Aorta (tissue), 5 donors: Measurements from ENCODE around the gene SLC24A3. TPM values are rescaled to one million over a fixed set of nuclear protein-coding genes. Genes with fewer than 3 reads are reported as not detected.
A peak's percentile ranks its signal among the peaks of the same experiment; 100 is the strongest.

Experiments
- ATAC-seq: fragments of 200-7000 bp; cut with Tn5 transposase; one replicate; pipeline ENCODE4 v1.9.1; 2022; ENCODE audit warnings: moderate library complexity; ENCODE audit not compliant: low FRiP score
- DNase-seq, 2 donors: peaks; one replicate each; pipeline ENCODE4 v3.0.0-alpha.2; 2020
- H3K27ac ChIP-seq, 2 donors: one replicate each; pipeline ENCODE4 v1.5.1; 2013; ENCODE audit warnings: low read length in 2 of 2, mild to moderate bottlenecking in 2 of 2, moderate library complexity in 2 of 2, control low read depth in 1 of 2, inconsistent platforms in 1 of 2, low read depth in 1 of 2
- H3K27me3 ChIP-seq, 2 donors: one replicate each; pipeline ENCODE4 v1.6.1; 2013; ENCODE audit warnings: control low read depth in 1 of 2, low read length in 1 of 2, mild to moderate bottlenecking in 1 of 2, moderate library complexity in 1 of 2; ENCODE audit not compliant: insufficient read depth in 2 of 2, control insufficient read depth in 1 of 2
- H3K36me3 ChIP-seq, 2 donors: one replicate each; pipeline ENCODE4 v1.6.1; 2013; ENCODE audit warnings: control low read depth in 1 of 2, low read length in 1 of 2, mild to moderate bottlenecking in 1 of 2; ENCODE audit not compliant: insufficient read depth in 2 of 2, control insufficient read depth in 1 of 2
- H3K4me1 ChIP-seq, 2 donors: one replicate each; pipeline ENCODE4 v1.6.1; 2013; ENCODE audit warnings: low read length in 2 of 2, control low read depth in 1 of 2, mild to moderate bottlenecking in 1 of 2, moderate library complexity in 1 of 2; ENCODE audit not compliant: insufficient read depth in 2 of 2, control insufficient read depth in 1 of 2
- H3K4me3 ChIP-seq, 2 donors: one replicate each; pipeline ENCODE4 v1.5.1; 2013; ENCODE audit warnings: low read length in 2 of 2, control low read depth in 1 of 2, mild to moderate bottlenecking in 1 of 2
- H3K9me3 ChIP-seq: one replicate; pipeline ENCODE4 v1.6.1; 2013; ENCODE audit warnings: mild to moderate bottlenecking, low read length; ENCODE audit not compliant: control insufficient read depth
- WGBS, 2 donors: extraction: QIAGEN DNeasy Blood & Tissue Kit; methylation state at CpG; one replicate each; pipeline ENCODE4 v1.1.7; 2013; 5-methylcytosine and 5-hydroxymethylcytosine counted together
- intact Hi-C, 2 donors: fragments of 100-400 bp; cut with DNase I; formaldehyde crosslinking; loops; one replicate each; pipeline versions ENCODE4 v1.14.2 to v1.15.0; 2022
- polyA plus RNA-seq, 2 donors: library from polyadenylated mRNA; stranded (reverse); fragments of 200-250 nt; gene quantifications; one replicate each; pipeline ENCODE4 v1.2.3, GENCODE V29; 2013
- total RNA-seq, 2 donors: library from RNA; stranded (reverse); fragmentation: NEBNext Ultra II Directional; extraction: Animal tissue kit (Norgen Biotek cat#: 25700); gene quantifications; one replicate each; pipeline ENCODE4 v1.2.1, GENCODE V29; 2021
- donor health status: healthy with polysubstance abuse.
- donor health status: Bipolar disorder and iron deficiency.
- donor health status: DM: no; HTN: no; CAD: no.
- donor health status: DM: no; HTN: no; CAD: no.
- donor health status: DM: yes; HTN: yes; CAD: no.

SLC24A3 gene
- total and polyA plus RNA-seq, 4 donors = 8.8 to 24.9 (median 19.1) TPM

- WGBS, 2 donors = 38 to 42% methylated on average over 9 of the region's 9 CpGs
- no peaks in the 10 kb centered on the region for H3K27me3 ChIP-seq
- H3K36me3 ChIP-seq = no peaks in the 10 kb centered on the region
- no peak overlapping the region for H3K4me3 ChIP-seq
- peak overlapping the region in 1 of 2 donors; percentile 19 for H3K27ac ChIP-seq
- DNase-seq (no peak), ATAC-seq (no peak)
- no peaks in the 10 kb centered on the region for H3K9me3 ChIP-seq
- H3K4me1 ChIP-seq = peaks cover 0 to 4% of the 10 kb centered on the region in 2 donors
- intact Hi-C loops = loop anchor here (2.0 to 10.0 kb wide), 5 partner anchors 74 to 374 kb away; no protein-coding TSS in a partner anchor
Measured at GRCh38 chr20:19210391-19211155, 1.9 kb upstream of the SLC24A3 start.

- ATAC-seq (no peak), DNase-seq (no peak)
- Histone ChIP-seq H3K4me3 (no peak overlapping the region), H3K4me1 (peaks cover 0 to 4% of the 10 kb centered on the region in 2 donors), H3K9me3 (no peaks in the 10 kb centered on the region), H3K36me3 (no peaks in the 10 kb centered on the region), H3K27ac (no peak overlapping the region), H3K27me3 (no peaks in the 10 kb centered on the region)
- WGBS, 2 donors = 64 to 66% methylated on average over 5 of the region's 5 CpGs
- intact Hi-C loops = loop anchor here (2.0 to 10.0 kb wide), 5 partner anchors 74 to 374 kb away; no protein-coding TSS in a partner anchor
Measured at GRCh38 chr20:19211252-19211651, 1.2 kb upstream of the SLC24A3 start.

DNA sequence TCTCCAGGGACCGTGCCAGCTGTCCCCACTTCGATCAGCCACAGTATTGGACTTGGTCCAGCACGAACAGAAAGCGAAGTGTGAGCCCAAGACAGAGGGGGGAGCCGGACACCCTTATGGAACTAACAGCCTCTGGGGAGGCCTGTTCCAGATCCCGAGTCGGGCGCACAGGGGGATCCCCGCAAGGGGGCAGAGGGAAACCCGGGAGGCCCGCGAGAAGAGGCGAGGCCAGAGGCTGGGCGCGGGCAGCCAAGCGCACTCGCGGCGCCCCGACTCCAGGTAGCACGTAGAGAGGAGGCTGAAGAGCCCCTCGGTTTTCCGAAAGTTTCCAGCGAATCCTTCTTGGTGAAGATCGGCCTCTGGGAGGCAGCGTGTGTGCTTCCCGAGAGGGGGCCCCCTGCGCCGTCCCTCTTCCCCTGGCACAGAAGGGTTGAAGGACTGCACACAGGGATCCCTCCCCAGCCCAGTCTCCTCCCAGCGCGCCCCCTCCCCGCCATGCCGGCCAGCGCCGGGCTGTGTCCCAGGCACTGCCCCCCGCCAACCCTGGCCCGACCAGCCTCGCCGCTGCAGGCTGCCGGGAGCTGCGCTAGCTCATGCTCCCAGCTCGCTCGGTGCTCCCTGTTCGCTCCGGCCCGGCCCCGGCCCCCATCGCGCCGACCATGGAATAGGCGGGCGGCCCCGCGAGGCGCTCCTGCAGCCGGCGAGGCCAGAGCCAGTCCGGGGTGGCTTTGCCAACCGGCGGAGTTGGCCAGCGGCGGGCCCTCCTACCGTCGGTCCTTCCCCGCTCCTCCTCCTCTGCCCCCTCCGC lies 577 bp upstream of the SLC24A3 start:
- Histone ChIP-seq H3K36me3 (no peaks in the 10 kb centered on the region), H3K9me3 (no peaks in the 10 kb centered on the region), H3K27ac (no peak overlapping the region), H3K27me3 (no peaks in the 10 kb centered on the region), H3K4me1 (peaks cover 0 to 4% of the 10 kb centered on the region in 2 donors), H3K4me3 (peak overlapping the region; percentile 72 to 97)
- WGBS, 2 donors = 0 to 1% methylated on average over 62 to 66 of the region's 66 CpGs
- intact Hi-C loops = loop anchor here (2.0 to 10.0 kb wide), 5 partner anchors 73 to 373 kb away; no protein-coding TSS in a partner anchor
- peak; percentile 58 for ATAC-seq
- peak; percentile 66 to 84 for DNase-seq

DNA sequence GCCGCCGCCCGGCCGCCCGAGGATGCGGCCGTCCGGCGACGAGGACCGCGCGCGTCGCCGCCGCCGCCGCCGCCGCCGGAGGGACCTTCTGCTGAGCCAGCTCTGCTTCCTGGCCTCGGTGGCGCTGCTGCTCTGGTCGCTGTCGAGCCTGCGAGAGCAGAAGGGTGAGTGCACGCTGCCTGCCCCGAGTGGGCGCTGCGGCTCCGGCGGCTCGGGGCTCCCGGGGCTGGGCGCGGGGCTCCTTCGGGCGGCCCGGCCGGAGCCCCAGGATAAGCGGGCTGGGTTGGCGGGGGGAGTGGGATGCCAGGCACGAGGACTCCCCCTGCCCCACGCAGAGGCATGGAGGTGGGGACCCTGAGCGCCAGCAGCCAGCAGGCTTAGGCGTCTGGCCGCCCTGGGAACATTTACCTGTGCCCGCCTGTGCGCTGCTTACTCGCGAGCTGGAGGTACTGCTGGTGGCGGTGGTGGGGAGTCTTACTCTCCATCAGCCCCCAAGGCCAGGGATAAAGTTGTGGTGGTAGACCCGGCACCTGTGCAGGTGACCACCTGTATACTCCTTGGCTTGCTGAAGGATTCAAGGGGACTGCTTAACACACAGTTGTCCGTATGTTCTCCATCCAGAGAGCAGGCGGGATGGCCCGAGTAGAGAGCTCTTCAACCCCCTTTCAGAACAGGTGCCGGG lies 520 bp downstream of the SLC24A3 start:
- DNase-seq = peak; percentile 84 to 92
- intact Hi-C loops = loop anchor here (5.0 to 10.0 kb wide), 3 partner anchors 72 to 284 kb away; no protein-coding TSS in a partner anchor

DNA sequence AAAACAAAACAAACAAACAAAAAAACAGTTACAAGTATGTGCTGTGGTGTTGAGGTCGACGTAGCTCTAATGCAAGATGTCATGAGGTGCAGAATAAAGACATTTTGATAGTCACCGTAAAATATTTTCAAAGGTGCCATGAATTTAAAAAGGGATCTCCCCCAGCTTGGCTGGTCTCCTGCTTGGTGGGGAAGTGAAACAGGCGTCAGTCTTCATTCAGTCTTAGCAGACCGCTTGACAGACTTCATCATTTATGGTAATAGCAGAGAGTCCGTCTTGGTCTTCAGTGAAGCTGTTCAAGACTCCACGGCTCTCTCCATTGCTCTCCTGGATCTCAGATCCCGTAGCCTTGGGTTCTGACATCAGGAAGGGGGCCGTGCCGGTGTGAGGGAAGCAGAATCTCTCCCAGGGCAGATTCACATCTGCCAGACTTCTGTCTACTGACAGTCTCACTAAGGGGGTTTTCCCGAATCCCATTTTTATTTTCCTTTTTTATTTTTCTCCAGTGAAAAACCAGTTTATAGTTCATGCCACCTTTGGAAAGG lies 1.6 kb downstream of the SLC24A3 start:
- ATAC-seq (no peak), DNase-seq (no peak)
- peaks cover 0 to 4% of the 10 kb centered on the region in 2 donors for H3K4me1 ChIP-seq
- no peaks in the 10 kb centered on the region for H3K27me3 ChIP-seq
- no peaks in the 10 kb centered on the region for H3K9me3 ChIP-seq
- H3K36me3 ChIP-seq = no peaks in the 10 kb centered on the region
- peak overlapping the region in 1 of 2 donors; percentile 12 for H3K27ac ChIP-seq
- 16 to 29% methylated on average over 11 of the region's 11 CpGs for WGBS, 2 donors
- intact Hi-C loops = loop anchor here (5.0 to 10.0 kb wide), 3 partner anchors 71 to 283 kb away; no protein-coding TSS in a partner anchor
- H3K4me3 ChIP-seq = peak overlapping the region; percentile 72 to 97

More for the DNA sequence above, 520 bp downstream of the SLC24A3 start:
- Histone ChIP-seq H3K36me3 (no peaks in the 10 kb centered on the region), H3K9me3 (no peaks in the 10 kb centered on the region), H3K4me3 (peak overlapping the region; percentile 72 to 97), H3K27ac (peak overlapping the region in 1 of 2 donors; percentile 58), H3K27me3 (no peaks in the 10 kb centered on the region), H3K4me1 (peaks cover 0 to 4% of the 10 kb centered on the region in 2 donors)
- WGBS, 2 donors = 1% methylated on average over 32 to 58 of the region's 58 CpGs
- ATAC-seq = peak; percentile 84

GRCh38 chr20:19218411-19218810 lies 6.0 kb downstream of the SLC24A3 start:
- 91 to 93% methylated on average over 2 of the region's 2 CpGs for WGBS, 2 donors
- ATAC-seq = no peak
- DNase-seq = no peak
- Histone ChIP-seq H3K4me1 (peaks cover 0 to 4% of the 10 kb centered on the region in 2 donors), H3K9me3 (no peaks in the 10 kb centered on the region), H3K36me3 (no peaks in the 10 kb centered on the region), H3K27ac (no peak overlapping the region), H3K27me3 (no peaks in the 10 kb centered on the region), H3K4me3 (no peak overlapping the region)
- intact Hi-C loops = loop anchor here in 1 of 2 donors (10.0 kb wide), 2 partner anchors 66 to 156 kb away; no protein-coding TSS in a partner anchor

GRCh38 chr20:19222520-19223040 lies 10.1 kb downstream of the SLC24A3 start:
- Histone ChIP-seq H3K9me3 (no peaks in the 10 kb centered on the region), H3K4me3 (no peak overlapping the region), H3K4me1 (no peaks in the 10 kb centered on the region), H3K36me3 (no peaks in the 10 kb centered on the region), H3K27ac (no peak overlapping the region), H3K27me3 (no peaks in the 10 kb centered on the region)
- no peak for DNase-seq
- 93 to 95% methylated on average over 2 of the region's 2 CpGs for WGBS, 2 donors
- intact Hi-C loops = no loop called here
- no peak for ATAC-seq

DNA sequence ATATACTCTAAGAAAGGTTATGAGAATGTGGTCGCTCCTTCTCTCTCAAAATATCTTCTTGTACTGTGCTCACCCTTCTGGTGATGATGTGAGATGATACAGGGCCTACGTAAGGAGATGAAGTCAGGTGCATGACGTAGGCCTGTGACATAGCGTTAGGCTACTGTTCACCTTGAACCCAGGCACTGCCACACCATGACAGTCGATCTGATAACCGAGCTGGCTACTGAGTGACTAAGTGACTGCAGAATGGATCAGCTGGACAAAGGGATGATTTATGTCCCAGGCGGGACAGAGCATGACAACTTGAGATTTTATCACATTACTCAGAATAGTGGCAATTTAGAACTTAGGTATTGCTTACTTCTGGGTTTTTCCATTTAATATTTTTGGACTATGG lies 11.2 kb downstream of the SLC24A3 start:
- intact Hi-C loops = no loop called here
- no peak for DNase-seq
- Histone ChIP-seq H3K27me3 (no peaks in the 10 kb centered on the region), H3K9me3 (no peaks in the 10 kb centered on the region), H3K36me3 (no peaks in the 10 kb centered on the region), H3K4me3 (no peak overlapping the region), H3K4me1 (no peaks in the 10 kb centered on the region), H3K27ac (no peak overlapping the region)
- 89 to 96% methylated on average over 7 of the region's 7 CpGs for WGBS, 2 donors
- ATAC-seq = no peak
